ENCODE data around the gene LDAH.
"Not testable (repeated sequence)": the region's sequence is repeated elsewhere in the genome, so short reads cannot be mapped to it uniquely, and the experiment has no call there.

LDAH gene

DNA sequence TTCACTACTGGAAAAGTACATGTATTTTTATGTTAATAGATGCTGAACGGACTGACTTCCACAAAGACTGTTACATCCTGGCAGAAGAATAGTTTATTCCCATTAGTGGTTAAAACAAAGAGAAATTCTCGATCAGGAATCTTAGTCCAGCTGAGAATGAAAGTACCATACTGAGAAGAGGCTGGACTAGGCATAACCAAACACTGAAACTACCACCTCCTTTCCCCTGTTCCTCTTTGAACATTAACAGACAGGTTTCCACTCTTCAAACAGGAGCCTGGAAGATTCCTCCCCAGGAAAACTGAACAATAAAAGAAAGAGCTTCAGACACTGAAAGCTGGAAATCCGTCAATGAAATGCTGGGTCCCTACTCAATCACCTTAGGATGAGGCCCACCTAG lies 25.8 kb downstream of the LDAH start:
- Histone ChIP-seq H3K4me1 (ENCODE audit: insufficient read depth, poor library complexity, severe bottlenecking) (peaks cover 10% of the 10 kb centered on the region), H3K27ac (ENCODE audit: poor library complexity, severe bottlenecking) (peak overlapping the region; percentile 6), H3K4me3 (ENCODE audit: severe bottlenecking) (no peak overlapping the region), H3K27me3 (ENCODE audit: insufficient read depth, poor library complexity, severe bottlenecking) (no peaks in the 10 kb centered on the region), H3K9me3 (ENCODE audit: severe bottlenecking) (no peaks in the 10 kb centered on the region), H3K36me3 (ENCODE audit: low read depth) (0 out of 2 replicates have a peak, but pooled peaks cover 7% of the 10 kb centered on the region)
- no peak for ATAC-seq (ENCODE audit: low read depth)
- TF ChIP-seq, protein P1, sequence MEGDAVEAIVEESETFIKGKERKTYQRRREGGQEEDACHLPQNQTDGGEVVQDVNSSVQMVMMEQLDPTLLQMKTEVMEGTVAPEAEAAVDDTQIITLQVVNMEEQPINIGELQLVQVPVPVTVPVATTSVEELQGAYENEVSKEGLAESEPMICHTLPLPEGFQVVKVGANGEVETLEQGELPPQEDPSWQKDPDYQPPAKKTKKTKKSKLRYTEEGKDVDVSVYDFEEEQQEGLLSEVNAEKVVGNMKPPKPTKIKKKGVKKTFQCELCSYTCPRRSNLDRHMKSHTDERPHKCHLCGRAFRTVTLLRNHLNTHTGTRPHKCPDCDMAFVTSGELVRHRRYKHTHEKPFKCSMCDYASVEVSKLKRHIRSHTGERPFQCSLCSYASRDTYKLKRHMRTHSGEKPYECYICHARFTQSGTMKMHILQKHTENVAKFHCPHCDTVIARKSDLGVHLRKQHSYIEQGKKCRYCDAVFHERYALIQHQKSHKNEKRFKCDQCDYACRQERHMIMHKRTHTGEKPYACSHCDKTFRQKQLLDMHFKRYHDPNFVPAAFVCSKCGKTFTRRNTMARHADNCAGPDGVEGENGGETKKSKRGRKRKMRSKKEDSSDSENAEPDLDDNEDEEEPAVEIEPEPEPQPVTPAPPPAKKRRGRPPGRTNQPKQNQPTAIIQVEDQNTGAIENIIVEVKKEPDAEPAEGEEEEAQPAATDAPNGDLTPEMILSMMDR (IDR thresholded peaks at IDR 0.05; ENCODE audit: poor library complexity, severe bottlenecking): no peak
- no peak for DNase-seq (ENCODE audit: low spot score)

DNA sequence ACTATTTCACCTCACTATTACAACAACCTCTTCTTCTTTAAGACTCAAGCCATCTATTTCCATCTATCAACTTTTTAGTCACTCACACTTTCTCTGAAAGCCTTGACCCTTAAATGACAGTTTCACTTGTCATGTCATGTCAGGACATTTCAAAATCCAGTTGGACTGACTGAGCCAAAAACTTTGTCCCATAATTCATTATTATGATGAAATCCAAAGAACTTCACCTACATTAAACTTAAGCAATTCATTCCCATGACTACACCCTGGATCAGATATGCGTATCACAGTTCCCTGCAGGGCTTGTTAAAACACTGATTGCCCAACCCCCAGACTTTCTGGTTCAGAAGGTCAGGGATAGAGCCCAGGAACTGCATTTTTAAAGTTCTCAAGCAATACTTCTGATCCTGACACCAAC lies 26.5 kb downstream of the LDAH start:
- Histone ChIP-seq H3K36me3 (ENCODE audit: low read depth) (peaks cover 8% of the 10 kb centered on the region; the same call in 1 of the 2 replicates), H3K27me3 (ENCODE audit: insufficient read depth, poor library complexity, severe bottlenecking) (no peaks in the 10 kb centered on the region), H3K27ac (ENCODE audit: poor library complexity, severe bottlenecking) (peak overlapping the region; percentile 6), H3K4me1 (ENCODE audit: insufficient read depth, poor library complexity, severe bottlenecking) (peaks cover 10% of the 10 kb centered on the region), H3K9me3 (ENCODE audit: severe bottlenecking) (no peaks in the 10 kb centered on the region), H3K4me3 (ENCODE audit: severe bottlenecking) (no peak overlapping the region)
- TF ChIP-seq, protein P1 (IDR thresholded peaks at IDR 0.05; ENCODE audit: poor library complexity, severe bottlenecking): no peak
- ATAC-seq (ENCODE audit: low read depth) (peak; percentile 83), DNase-seq (ENCODE audit: low spot score) (no peak)

DNA sequence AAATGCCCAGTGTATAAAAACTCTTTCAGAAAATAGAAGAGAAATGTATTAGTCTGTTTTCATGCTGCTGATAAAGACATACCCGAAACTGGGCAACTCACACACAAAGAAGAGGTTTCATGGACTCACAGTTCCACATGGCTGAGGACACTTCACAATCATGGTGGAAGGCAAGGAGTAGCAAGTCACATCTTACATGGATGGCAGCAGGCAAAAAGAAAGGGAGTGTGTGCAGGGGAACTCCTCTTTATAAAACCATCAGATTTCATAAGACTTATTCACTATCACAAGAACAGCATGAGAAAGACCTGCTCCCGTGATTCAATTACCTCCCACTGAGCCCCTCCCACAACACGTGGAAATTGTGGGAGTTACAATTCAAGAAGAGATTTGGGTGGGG lies 29.0 kb downstream of the LDAH start:
- not testable (repeated sequence) for ATAC-seq (ENCODE audit: low read depth); H3K27ac ChIP-seq (ENCODE audit: poor library complexity, severe bottlenecking); DNase-seq (ENCODE audit: low spot score); H3K4me3 ChIP-seq (ENCODE audit: severe bottlenecking); H3K27me3 ChIP-seq (ENCODE audit: insufficient read depth, poor library complexity, severe bottlenecking); H3K9me3 ChIP-seq (ENCODE audit: severe bottlenecking); H3K36me3 ChIP-seq (ENCODE audit: low read depth); H3K4me1 ChIP-seq (ENCODE audit: insufficient read depth, poor library complexity, severe bottlenecking)

- TF ChIP-seq, protein P1 (IDR thresholded peaks at IDR 0.05; ENCODE audit: poor library complexity, severe bottlenecking): peak; percentile 85
- ATAC-seq (ENCODE audit: low read depth) (peak; percentile 73), DNase-seq (ENCODE audit: low spot score) (no peak)
- H3K27me3 ChIP-seq (ENCODE audit: insufficient read depth, poor library complexity, severe bottlenecking): no peaks in the 10 kb centered on the region
- peaks cover 9% of the 10 kb centered on the region; the same call in 1 of the 2 replicates for H3K36me3 ChIP-seq (ENCODE audit: low read depth)
- no peaks in the 10 kb centered on the region for H3K4me1 ChIP-seq (ENCODE audit: insufficient read depth, poor library complexity, severe bottlenecking)
- H3K9me3 ChIP-seq (ENCODE audit: severe bottlenecking): no peaks in the 10 kb centered on the region
- H3K27ac ChIP-seq (ENCODE audit: poor library complexity, severe bottlenecking): no peak overlapping the region
- no peak overlapping the region for H3K4me3 ChIP-seq (ENCODE audit: severe bottlenecking)
These were observed 41.1 kb downstream of the LDAH start for GRCh38 chr2:20781656-20782265.

GRCh38 chr2:20771299-20771698 lies 51.6 kb downstream of the LDAH start:
- H3K36me3 ChIP-seq (ENCODE audit: low read depth): peaks cover 21% of the 10 kb centered on the region
- TF ChIP-seq, protein P1 (IDR thresholded peaks at IDR 0.05; ENCODE audit: poor library complexity, severe bottlenecking): no peak
- no peaks in the 10 kb centered on the region for H3K4me1 ChIP-seq (ENCODE audit: insufficient read depth, poor library complexity, severe bottlenecking)
- no peak for ATAC-seq (ENCODE audit: low read depth)
- no peaks in the 10 kb centered on the region for H3K27me3 ChIP-seq (ENCODE audit: insufficient read depth, poor library complexity, severe bottlenecking)
- no peak overlapping the region for H3K27ac ChIP-seq (ENCODE audit: poor library complexity, severe bottlenecking)
- H3K9me3 ChIP-seq (ENCODE audit: severe bottlenecking): no peaks in the 10 kb centered on the region
- DNase-seq (ENCODE audit: low spot score): no peak
- no peak overlapping the region for H3K4me3 ChIP-seq (ENCODE audit: severe bottlenecking)

Measured in RWPE2 (cell line).